ENCODE measurements around the gene CACNA1E. TPM values are rescaled to one million over a fixed set of nuclear protein-coding genes. Genes with fewer than 3 reads are reported as not detected.

The CACNA1E gene
- total RNA-seq, 2 donors from 2014 or later = 0.37 to 0.43 TPM

DNA sequence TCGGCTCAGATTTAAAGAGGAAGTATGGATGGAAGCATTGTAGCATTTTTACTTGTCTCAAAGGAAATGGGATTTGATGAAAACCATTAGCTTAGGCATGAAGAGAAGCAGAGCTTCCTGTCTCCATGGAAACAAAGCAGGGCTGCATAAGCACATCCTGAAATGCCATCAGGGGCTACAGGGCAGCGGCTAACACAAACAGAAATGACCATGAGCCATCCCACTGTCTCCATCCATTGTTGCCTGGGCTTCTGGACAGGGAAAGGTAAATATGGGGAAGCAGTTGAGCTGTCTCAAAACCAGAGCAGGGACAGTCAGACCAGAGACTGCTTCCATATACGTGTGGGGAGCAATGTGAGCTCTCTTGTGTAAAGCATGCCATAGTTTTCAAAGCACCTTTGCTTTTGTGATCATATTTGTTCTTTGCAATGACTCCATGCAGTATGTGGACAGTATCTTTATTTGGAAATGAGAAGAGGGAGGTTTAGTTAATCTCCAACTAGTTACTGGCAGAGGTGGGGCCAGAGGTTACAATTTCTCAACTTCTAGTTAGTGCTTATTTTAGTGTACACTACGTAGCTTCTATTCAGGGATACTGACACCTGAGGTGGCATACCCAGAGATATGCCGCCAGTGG, 176.1 kb downstream of the CACNA1E start:
- no peak for DNase-seq (ENCODE audit: low spot score)
- intact Hi-C loops (cut with DNase I) = no loop called here

DNA sequence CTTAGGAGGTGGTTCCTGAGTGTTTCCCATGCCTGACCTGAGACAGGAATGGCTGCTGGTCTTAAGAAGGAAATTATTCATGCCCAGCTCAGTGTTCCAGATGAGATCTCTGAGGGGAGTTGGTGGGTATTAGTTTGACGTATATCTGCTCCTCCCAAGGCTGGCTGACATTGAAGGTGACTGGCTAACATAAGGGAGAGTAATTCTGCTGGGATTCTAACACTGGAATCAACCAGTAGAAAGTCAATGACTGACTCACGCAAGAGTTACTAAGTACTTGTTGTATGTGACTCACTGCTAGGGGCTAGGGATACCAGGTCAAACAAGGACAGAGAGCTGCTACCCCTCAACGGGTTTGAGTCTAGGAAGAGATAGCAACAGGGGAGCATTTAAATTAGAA, 177.3 kb downstream of the CACNA1E start:
- no peak for DNase-seq (ENCODE audit: low spot score)
- intact Hi-C loops (cut with DNase I) = no loop called here

DNA sequence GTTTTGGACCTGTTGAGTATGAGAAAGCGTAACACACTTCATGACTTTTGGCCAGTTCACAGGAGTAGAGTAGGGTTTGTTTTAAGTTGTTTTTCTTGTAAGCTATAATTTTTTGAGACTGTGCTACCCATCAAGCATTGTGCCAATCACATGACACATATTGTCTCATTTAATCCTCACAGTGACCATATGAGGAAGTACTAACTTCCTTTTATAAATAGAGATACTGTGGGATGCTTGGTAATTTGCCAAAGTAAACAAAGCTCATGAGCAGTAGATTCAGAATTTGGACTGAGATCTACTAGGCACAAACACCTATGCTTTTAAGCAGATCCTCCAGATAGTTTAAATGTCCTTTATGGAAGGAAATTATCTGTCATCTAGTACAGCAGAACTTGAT, 178.3 kb downstream of the CACNA1E start:
- no peak for DNase-seq (ENCODE audit: low spot score)
- intact Hi-C loops (cut with DNase I) = no loop called here

DNA sequence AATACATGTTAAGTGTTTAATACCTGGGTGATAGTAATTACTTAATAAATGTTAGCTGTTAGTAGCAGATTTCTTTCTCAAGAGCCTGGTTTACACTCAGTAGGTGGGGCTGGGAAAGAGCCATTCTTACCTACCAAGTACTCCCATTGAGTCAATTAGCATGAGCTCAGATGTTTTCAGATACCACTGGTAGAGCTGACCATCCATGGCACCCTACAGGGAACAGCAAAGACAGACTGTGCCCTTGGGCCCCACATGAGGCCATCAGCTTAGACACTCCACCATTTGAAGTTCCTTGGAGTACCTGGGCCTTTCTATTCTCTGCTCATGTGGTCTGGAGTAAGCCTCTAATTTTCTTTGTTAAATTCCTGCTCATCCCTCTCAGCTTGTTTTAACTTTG, 179.3 kb downstream of the CACNA1E start:
- intact Hi-C loops (cut with DNase I) = no loop called here
- no peak for DNase-seq (ENCODE audit: low spot score)

DNA sequence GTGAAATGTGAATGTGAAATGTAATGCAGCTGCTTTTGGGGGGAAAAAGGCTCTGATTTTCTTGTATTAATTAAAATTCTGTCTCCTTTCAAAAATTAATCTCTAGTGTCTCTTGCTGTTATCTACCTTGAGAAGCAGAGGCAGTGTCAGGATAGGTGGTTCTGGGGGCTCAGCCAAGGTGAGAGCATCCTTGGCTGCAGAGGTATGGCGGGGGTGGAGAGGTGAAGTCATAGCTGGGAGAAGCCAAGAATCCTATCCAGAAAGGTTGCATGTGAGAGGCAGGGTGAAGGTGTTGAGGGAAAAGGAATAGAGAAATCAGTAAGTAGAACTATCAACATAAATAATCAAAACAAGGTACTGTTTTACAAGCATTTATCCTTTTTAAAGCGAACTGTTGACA, 181.2 kb downstream of the CACNA1E start:
- DNase-seq (ENCODE audit: low spot score) = no peak
- intact Hi-C loops (cut with DNase I) = no loop called here

DNA sequence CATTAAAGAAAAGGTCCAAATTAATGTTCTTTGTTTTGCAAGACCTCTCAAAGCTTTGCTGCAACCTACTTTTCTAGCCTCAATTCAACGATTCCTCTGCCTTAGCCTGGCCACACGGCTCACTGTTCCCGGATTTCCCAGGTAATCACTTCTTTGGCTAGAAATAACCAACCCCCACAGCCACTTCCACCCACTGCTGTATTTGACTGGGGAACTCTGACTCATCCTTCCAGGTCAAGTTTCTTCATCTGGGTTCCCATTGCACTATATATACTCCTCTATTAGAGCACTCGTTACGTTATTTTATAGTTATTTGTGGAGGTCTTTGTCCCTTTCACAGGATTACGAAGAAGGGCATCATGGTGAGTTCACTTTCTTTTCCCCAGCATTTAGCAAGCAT, 185.9 kb downstream of the CACNA1E start:
- DNase-seq (ENCODE audit: low spot score) = no peak
- intact Hi-C loops (cut with DNase I) = no loop called here

DNA sequence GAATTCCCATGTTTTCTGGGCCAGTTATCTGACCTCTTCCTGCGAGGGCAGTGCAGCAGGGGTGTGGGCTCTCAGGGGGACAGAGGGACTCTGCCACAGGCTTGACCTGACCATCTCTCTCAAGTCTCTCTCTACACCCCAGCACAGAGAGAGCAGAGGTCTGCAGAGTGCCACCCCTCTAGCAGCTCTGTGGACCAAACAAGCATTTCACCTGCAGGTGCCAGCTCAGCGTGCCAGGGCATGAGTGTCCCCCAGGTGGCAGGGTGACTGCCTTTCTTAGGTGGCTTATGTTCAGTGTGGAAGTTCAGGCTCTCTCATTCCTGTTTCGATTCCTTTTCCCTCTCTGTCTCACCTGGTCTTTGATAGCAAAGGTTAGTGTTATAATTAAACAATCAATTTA, 191.3 kb downstream of the CACNA1E start:
- DNase-seq (ENCODE audit: low spot score) = no peak
- intact Hi-C loops (cut with DNase I) = loop anchor here in 1 of 2 donors (10.0 kb wide), 1 partner anchor 190 kb away; the partner anchor contains the start of gene CACNA1E

DNA sequence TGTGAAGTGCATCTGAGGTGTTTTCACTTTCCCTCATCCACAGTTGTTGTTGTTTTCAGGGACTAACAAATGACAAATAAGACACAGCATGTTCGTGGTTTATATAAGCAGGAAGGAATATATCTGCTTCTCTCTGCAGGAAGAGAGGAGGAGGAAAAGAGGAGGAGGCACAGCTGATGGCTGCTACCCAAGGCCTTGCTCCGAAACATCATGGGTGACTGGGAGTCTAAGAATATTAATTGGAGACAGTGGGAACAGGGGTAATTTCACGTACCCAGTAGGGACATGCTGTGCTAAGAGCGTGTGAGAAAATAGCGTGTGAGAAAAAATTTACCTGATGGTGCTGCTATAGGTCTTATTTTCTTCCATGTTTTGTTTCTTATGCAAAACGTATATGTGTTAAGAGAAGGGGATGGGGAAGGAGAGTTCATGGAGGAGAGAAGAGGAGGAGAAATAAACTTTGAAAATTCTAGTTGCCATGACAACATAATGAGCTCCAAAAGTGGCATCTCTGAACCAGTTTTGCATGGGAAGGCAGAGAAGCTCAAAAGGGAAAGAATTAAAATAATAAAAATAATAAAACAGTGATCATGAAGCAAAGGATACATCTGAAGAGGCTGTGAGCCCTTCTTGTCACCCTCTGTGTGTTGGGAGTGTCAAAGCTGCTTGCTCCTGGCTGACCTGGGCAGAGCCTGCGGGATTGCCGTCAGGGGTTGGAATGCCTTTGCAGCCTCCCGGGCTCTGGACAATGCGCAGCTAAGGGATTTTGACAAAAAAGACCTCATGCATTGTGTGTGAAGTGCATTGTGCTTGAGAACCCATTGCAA, 192.0 kb downstream of the CACNA1E start:
- DNase-seq (ENCODE audit: low spot score) = no peak
- intact Hi-C loops (cut with DNase I) = loop anchor here in 1 of 2 donors (10.0 kb wide), 1 partner anchor 191 kb away; the partner anchor contains the start of gene CACNA1E

DNA sequence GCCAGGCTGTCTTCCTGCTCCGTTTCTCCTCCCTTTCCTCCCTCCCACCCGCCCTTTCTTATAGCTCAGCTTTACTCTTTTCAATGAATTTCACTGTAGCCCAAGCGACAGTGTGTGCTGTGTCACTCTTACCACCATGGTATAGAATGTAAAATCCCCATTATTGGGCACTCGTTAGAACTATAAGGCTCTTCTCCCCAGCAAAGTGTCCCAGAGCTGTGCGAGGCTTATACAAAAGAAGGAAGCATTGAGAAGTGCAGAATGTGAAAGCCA, 192.5 kb downstream of the CACNA1E start:
- intact Hi-C loops (cut with DNase I) = loop anchor here in 1 of 2 donors (10.0 kb wide), 1 partner anchor 191 kb away; the partner anchor contains the start of gene CACNA1E
- DNase-seq (ENCODE audit: low spot score) = no peak

DNA sequence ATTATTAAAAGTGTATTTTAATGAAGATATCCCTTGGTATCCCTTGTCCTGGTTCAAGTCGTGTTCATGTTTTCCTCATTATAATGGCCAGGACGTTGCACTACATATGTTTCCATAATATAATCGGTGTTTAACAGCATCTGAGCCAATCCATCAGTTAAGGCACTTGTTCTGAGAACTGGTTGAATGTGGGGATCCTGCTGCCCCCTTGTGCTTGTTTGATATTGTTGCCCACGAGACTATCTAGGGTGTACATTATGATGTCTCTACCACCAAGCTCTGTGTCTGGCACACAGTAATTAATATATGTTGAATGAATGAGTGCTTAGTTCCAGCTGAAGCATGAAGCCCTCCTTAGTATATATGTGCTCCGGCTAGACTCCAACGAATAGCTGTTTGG, 193.0 kb downstream of the CACNA1E start:
- intact Hi-C loops (cut with DNase I) = loop anchor here in 1 of 2 donors (10.0 kb wide), 1 partner anchor 191 kb away; the partner anchor contains the start of gene CACNA1E
- no peak for DNase-seq (ENCODE audit: low spot score)

DNA sequence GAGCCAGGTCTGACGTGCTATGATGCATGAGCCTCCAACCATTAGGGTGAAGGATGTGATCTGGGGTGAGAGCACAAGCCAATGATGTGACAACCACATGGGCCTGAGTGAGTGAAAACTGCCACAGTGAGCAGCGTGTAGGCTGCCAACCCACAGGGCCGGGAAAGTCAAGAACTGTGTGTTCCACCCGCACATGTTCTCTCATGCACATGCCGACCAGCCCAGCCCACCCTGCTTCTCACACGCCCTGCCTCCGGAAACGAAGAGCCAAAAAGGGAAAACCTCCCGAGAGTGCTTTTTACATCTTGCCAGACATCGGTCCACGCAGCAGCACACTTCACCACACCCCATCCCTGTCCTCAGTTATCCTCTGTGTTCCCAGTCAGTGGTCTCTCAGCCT, 197.0 kb downstream of the CACNA1E start:
- DNase-seq (ENCODE audit: low spot score) = no peak
- intact Hi-C loops (cut with DNase I) = no loop called here

DNA sequence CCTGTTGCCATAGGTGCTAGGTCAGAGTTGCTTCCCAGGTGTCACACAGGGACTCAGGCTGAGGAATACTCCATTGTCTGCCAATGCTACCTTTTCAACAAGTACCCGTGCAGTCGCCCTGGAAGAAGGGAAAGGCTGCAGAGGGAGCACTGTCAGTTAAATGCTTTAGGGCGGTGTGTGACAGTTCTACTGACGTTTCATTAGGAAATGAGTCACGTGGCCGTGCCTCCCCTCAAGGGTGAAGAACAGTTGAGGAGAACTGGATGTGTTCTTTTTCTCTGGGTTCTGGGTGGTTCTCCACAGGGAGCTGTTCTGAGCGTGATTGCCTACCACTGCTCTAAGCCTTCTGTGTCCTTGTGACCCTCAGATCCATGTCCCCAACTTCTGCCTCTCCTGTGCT, 197.6 kb downstream of the CACNA1E start:
- intact Hi-C loops (cut with DNase I) = no loop called here
- DNase-seq (ENCODE audit: low spot score) = no peak

DNA sequence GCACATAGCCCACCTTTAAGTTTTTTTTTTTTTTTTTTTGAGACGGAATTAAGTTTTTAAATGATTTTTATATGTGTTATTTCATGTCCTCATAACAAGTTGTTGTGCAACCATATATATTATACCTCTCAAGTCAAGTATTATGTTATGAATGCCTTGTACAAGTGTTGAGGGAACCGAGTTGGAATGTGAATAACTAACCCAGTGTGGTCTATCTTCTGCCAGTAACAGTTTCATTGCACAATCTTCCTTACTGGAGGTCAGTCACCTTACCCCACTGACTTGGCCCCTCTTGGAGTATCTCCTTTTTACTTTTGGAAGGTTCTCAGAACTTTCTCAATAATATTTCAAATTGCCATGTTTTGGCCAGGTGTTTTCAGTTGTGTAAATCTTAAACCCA, 201.9 kb downstream of the CACNA1E start:
- intact Hi-C loops (cut with DNase I) = no loop called here
- DNase-seq (ENCODE audit: low spot score) = no peak

DNA sequence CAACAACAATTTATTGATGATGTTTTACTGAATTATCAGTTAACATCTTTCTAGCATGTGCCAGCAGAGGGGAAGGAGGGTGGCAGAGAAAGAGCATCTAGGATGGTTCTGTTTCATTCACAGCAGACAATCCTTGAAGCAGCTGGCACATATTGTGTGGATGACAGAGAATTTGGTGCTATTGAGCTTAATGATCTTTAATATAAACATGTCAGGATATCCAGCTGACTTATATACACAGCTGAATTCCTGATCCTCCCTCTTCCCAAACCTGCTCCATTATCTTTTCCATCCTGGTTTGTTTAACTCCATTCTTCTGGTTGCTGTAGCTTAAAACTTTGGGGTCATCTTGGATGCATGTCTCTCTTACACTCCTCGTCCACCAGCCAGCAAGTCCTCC, 218.6 kb downstream of the CACNA1E start:
- DNase-seq (ENCODE audit: low spot score) = no peak
- intact Hi-C loops (cut with DNase I) = no loop called here

DNA sequence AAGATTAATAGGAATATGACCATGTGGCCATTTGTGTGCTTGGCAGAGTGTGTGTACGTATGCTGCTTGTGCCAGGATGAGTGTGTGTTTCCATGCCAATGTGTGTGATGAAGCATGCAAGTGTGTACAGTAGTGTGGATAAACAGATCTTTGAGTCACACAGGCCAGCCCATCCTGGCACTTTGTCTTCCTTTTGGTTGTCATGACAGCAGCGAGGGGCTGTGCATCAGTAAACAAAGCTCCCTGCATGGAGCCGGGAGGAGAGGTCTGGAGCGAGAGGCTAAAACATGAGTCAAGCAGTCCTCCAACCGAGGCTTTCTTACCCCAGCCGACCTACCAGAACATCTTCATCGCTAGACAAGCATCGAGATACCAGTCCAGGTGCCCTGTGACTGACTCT, 221.2 kb downstream of the CACNA1E start:
- no peak for DNase-seq (ENCODE audit: low spot score)

DNA sequence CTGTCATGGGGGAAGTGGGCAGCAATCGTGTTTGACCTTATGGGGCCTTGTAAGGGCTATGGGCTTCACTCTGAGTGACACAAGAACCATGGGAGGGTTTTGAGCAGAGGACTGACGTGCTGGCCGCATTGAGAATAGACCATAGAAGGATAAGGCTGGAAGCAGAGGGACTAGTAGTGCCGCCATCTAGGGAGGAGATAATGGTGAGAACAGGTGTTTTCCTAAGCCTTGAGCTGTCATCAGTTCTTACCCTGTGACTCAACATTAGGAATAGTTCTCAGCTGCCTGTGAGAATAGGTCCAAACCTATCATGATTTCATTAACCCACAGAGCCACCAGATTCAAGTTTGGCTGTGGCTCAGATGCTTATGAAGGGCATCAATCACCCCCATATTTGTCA, 228.5 kb downstream of the CACNA1E start:
- no peak for DNase-seq (ENCODE audit: low spot score)
- intact Hi-C loops (cut with DNase I) = no loop called here

More for the DNA sequence above, 221.2 kb downstream of the CACNA1E start:
- intact Hi-C loops (cut with DNase I) = no loop called here

DNA sequence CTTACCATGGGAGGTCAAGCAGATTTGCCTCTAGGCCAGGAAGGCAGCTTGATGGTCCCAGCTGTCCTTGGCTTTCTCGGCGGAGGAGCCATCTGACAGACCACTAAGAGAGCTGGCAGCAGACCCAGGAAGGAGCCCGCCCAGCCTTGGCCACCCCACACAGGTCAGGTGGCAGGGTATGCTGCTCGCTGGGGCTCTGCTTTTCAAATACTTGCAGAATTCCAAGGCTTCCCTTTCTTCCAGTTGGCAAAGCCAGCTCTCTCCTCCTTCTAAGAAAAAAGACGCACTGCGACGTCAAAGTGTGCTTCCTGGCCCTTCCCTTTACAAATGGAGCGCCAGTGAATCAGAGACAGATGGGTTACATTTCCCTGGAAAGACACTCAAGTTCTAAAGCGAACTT, 229.4 kb downstream of the CACNA1E start:
- intact Hi-C loops (cut with DNase I) = no loop called here
- no peak for DNase-seq (ENCODE audit: low spot score)

DNA sequence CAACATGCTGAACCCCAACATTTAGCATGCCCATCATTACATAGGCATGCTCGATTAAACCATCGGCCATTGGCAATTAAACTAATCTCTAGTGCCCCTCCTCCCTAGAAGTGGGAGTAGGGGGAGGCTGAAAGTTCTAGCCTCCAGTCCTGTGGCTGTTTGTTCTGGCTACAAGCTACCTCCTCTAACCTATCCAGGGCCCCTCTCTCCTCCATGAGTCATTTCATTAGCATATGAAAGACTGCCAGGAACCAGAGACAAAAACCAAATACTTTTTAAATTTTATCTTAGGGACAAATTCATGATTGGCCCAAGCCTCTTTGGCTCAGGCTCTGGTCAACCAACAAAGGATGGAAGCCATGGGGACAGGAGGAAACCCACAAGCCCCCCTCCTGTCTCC, 231.1 kb downstream of the CACNA1E start:
- no peak for DNase-seq (ENCODE audit: low spot score)
- intact Hi-C loops (cut with DNase I) = no loop called here

DNA sequence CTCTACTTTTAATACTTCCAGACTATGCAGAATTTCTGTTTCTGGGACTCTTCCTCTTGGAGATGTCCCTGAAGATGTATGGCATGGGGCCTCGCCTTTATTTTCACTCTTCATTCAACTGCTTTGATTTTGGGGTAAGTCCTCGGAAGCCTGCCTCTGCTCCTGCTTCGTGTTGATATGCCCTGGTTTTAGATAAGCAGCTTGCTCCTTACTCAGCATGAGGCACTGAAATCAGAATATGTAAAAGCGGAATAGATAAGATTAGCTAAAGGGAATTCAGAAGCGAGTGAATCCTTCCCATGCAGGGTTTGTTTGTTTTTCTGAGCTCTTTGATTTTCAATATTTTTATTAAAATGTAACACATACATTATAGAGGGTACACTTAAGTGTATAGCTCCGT, 234.7 kb downstream of the CACNA1E start:
- DNase-seq (ENCODE audit: low spot score) = no peak
- intact Hi-C loops (cut with DNase I) = no loop called here

DNA sequence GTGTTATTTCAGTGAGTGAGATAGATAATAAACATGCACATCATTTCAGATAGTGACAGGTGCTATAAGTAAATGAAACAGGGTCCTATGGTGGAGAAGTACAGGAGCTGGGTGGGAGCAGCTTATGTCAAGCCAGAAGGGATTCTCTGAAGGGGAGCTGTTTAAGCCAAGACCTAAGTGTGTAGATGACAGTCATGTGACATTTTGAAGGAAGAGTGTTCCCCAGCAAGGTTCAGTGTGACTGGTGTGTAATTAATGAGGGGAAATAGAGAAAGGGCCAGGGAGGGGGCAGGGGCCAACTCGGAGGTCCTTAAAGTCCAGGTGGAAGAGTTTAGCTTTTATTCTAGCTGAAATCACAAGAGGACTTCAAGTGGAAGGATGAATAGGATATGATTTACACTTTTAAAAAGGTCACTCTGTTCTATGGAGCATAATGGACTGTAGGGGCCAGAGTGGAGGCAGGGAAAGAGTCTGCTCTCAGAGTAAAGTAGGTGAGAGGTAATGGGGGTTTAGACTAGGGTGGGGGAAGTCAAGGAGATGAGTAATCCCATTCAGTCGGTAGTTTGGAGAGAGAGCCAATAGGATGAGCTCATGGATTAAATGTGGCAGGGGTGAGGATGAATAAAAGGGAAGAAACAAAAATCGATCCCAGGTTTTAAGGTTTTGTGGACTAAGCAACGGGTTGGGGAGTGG, 243.1 kb downstream of the CACNA1E start:
- no peak for DNase-seq (ENCODE audit: low spot score)

More for the DNA sequence above, 243.1 kb downstream of the CACNA1E start:
- intact Hi-C loops (cut with DNase I) = no loop called here
